ENCODE data around the gene INPP5F. TPM values are rescaled to one million over a fixed set of nuclear protein-coding genes. Genes with fewer than 3 reads are reported as not detected.

Gene INPP5F
- total RNA-seq, 1 donor from 2014 or later: 5.1 TPM

- Histone ChIP-seq H3K9me3 (no peaks in the 10 kb centered on the region), H3K27ac (no peak overlapping the region), H3K36me3 (no peaks in the 10 kb centered on the region), H3K4me3 (no peak overlapping the region), H3K4me1 (peaks cover 0 to 22% of the 10 kb centered on the region in 2 donors), H3K27me3 (no peaks in the 10 kb centered on the region)
- TF ChIP-seq, protein P1, sequence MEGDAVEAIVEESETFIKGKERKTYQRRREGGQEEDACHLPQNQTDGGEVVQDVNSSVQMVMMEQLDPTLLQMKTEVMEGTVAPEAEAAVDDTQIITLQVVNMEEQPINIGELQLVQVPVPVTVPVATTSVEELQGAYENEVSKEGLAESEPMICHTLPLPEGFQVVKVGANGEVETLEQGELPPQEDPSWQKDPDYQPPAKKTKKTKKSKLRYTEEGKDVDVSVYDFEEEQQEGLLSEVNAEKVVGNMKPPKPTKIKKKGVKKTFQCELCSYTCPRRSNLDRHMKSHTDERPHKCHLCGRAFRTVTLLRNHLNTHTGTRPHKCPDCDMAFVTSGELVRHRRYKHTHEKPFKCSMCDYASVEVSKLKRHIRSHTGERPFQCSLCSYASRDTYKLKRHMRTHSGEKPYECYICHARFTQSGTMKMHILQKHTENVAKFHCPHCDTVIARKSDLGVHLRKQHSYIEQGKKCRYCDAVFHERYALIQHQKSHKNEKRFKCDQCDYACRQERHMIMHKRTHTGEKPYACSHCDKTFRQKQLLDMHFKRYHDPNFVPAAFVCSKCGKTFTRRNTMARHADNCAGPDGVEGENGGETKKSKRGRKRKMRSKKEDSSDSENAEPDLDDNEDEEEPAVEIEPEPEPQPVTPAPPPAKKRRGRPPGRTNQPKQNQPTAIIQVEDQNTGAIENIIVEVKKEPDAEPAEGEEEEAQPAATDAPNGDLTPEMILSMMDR (IDR thresholded peaks at IDR 0.05): no peak
- DNase-seq (ENCODE audit: low spot score in 2 of 2): no peak
- intact Hi-C loops (cut with DNase I): no loop called here
Measured at GRCh38 chr10:119740096-119740495, 14.2 kb downstream of the INPP5F start.

- Histone ChIP-seq H3K27me3 (no peaks in the 10 kb centered on the region), H3K27ac (no peak overlapping the region), H3K4me1 (peaks cover 0 to 8% of the 10 kb centered on the region in 2 donors), H3K36me3 (no peaks in the 10 kb centered on the region), H3K4me3 (no peak overlapping the region), H3K9me3 (no peaks in the 10 kb centered on the region)
- intact Hi-C loops (cut with DNase I): no loop called here
- no peak for DNase-seq (ENCODE audit: low spot score in 2 of 2)
- TF ChIP-seq, protein P1 (IDR thresholded peaks at IDR 0.05): no peak
Measured at GRCh38 chr10:119742947-119743648, 17.2 kb downstream of the INPP5F start.

DNA sequence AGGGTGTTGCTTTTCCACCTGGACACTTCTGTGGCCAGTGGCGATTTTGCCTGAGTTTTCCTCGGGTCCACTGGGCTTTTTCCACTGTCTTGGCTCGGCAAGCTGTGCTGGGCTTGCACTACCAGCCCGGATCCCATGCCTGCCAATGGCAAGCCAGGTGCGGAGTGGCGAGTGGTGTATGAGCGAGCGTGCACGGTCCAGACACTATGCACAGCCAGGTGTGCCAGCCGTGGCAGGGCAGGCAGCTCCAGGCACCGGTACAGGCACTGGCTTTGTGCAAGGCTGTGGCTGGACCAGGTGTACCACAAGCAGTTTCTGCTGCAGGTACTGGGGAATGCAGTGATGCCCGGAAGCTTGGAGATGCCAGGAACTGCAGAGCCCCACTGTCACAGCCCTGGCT is 22.1 kb downstream of the INPP5F start:
- Histone ChIP-seq H3K4me1 (peaks cover 0 to 6% of the 10 kb centered on the region in 2 donors), H3K36me3 (no peaks in the 10 kb centered on the region), H3K4me3 (no peak overlapping the region), H3K27ac (no peak overlapping the region), H3K27me3 (no peaks in the 10 kb centered on the region), H3K9me3 (no peaks in the 10 kb centered on the region)
- TF ChIP-seq, protein P1 (IDR thresholded peaks at IDR 0.05): no peak
- intact Hi-C loops (cut with DNase I): no loop called here
- no peak for DNase-seq (ENCODE audit: low spot score in 2 of 2)

- intact Hi-C loops (cut with DNase I): no loop called here
Measured at GRCh38 chr10:119748871-119749270, 23.0 kb downstream of the INPP5F start.

DNA sequence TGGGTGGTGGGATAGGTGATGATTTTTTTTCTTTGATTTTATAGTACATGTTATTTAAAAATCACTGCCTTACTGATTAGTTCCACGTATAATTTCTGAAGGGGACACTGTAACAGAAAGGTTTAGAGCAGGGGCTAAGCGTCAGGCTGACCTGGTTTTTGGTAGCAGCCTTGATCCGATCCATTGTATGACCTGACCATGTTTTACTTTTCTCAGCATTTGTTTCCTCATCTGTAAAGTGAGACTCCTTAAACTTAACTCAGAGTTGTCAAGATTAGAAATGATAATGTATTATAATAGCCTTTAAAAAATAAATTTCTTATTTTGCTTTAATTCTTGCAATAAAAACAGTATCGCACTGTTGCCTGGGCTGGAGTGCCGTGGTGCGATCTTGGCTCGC is 23.6 kb downstream of the INPP5F start:
- H3K27me3 ChIP-seq: no peaks in the 10 kb centered on the region
- no peaks in the 10 kb centered on the region for H3K4me1 ChIP-seq
- H3K9me3 ChIP-seq: no peaks in the 10 kb centered on the region
- TF ChIP-seq, protein P1 (IDR thresholded peaks at IDR 0.05): no peak
- no peak for DNase-seq (ENCODE audit: low spot score in 2 of 2)
- no peak overlapping the region for H3K4me3 ChIP-seq
- no peak overlapping the region for H3K27ac ChIP-seq
- intact Hi-C loops (cut with DNase I): no loop called here
- H3K36me3 ChIP-seq: no peaks in the 10 kb centered on the region

More at GRCh38 chr10:119748871-119749270, 23.0 kb downstream of the INPP5F start:
- Histone ChIP-seq H3K4me1 (no peaks in the 10 kb centered on the region), H3K4me3 (no peak overlapping the region), H3K27ac (no peak overlapping the region), H3K27me3 (no peaks in the 10 kb centered on the region), H3K36me3 (no peaks in the 10 kb centered on the region), H3K9me3 (no peaks in the 10 kb centered on the region)
- DNase-seq (ENCODE audit: low spot score in 2 of 2): no peak
- TF ChIP-seq, protein P1 (IDR thresholded peaks at IDR 0.05): no peak

All from ascending aorta (tissue), 2 donors.